OCI-M1 (cell line): ENCODE results near the gene CCL26.

ENCODE experiments used
- DNase-seq: peaks from one replicate; lab custom pipeline; 2025; lab: John Stamatoyannopoulos, UW

The CCL26 gene, protein sequence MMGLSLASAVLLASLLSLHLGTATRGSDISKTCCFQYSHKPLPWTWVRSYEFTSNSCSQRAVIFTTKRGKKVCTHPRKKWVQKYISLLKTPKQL

GRCh38 chr7:75772081-75773077 is at the start of gene CCL26:
TSS of gene CCL26 (minus strand) at chr7:75772211. CDS start at chr7:75772176, 35 bp downstream.
- DNase-seq = no peak

DNA sequence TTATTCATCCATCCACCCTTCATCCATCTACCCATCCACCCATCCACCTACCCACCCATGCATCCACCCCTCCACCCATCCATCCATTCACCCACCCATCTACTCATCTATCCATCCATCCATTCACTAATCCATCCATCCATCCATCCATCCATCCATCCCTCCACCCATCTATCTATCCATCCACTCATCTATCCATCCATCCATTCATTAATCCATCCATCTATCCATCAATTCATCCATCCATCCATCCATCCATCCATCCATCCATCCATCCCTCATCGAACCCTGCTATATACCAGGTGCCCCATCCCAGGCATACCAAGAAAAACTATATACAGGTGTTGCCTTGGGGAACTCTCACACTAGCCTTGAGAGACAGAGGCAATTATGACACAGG is 48.7 kb upstream of the CCL26 start:
- no peak for DNase-seq

DNA sequence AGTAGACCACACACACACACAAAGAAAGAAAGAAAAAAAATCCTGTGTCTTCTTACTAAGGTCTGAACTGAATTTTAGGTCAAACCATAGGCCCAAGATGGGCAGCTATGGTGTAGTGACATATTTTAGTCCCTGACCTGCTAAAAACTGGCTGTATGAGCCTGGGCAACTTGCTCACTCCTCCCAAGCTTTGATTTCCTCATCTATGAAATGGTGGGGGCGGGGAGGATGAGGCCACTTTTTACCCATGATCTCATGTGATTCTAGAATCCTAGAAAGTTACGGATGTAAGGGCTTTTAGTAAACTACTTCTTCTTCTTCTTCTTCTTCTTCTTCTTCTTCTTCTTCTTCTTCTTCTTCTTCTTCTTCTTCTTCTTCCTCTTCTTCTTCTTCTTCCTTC is 47.7 kb upstream of the CCL26 start:
- peak; percentile 28 for DNase-seq

DNA sequence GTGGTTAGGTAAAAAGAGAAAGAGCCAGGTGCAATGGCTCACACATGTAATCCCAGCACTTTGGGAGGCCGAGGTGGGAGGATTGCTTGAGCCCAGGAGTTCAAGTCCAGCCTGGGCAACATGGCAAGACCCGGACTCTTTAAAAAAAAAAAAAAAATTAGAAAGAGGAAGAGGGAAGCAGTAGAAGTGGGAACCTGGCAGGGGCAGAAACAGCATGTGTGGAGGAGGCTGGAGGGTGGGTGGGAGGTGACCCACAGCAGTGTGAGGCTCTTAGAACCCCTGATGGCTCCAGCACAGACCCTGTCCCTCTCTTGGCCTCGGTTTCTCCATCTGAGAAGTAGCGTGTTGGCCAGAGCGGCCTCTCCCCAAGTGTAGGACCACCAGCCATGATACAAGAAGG is 46.5 kb upstream of the CCL26 start:
- no peak for DNase-seq

- DNase-seq = no peak
Observed at GRCh38 chr7:75817116-75817515, 45.1 kb upstream of the CCL26 start.

GRCh38 chr7:75815418-75816064 is 43.5 kb upstream of the CCL26 start:
- no peak for DNase-seq

GRCh38 chr7:75814407-75814947 is 42.5 kb upstream of the CCL26 start:
- DNase-seq = no peak

DNA sequence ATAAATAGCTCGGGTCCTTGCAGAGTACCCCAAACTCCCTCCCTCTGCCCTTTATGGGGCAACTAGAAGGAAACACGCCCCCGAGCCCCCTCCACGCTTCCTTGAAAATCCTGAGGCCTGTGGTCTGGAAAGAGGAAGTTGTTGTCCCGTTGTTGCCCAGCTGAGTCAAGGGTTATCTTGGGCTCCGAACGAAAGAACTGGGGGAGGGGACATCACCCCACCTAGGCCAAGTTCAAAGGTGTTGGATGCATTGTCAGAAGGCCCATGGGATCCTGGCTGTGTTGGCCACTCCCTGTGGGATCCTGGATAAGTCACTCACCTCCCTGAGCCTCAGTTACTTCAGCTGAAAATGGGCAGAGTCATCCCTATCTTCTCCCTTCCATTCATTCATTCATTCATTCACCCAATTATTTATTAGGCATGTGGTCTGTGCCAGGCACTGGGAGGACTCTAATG is 41.8 kb upstream of the CCL26 start, which contains the start of gene CCL24:
Gene CCL24 (minus strand): TSS at position 26 of the 456 bp plus-strand sequence. CDS start 91 bp downstream, outside the sequence.
- peak; percentile 82 for DNase-seq

GRCh38 chr7:75813084-75813483 is 41.1 kb upstream of the CCL26 start:
- DNase-seq = no peak

DNA sequence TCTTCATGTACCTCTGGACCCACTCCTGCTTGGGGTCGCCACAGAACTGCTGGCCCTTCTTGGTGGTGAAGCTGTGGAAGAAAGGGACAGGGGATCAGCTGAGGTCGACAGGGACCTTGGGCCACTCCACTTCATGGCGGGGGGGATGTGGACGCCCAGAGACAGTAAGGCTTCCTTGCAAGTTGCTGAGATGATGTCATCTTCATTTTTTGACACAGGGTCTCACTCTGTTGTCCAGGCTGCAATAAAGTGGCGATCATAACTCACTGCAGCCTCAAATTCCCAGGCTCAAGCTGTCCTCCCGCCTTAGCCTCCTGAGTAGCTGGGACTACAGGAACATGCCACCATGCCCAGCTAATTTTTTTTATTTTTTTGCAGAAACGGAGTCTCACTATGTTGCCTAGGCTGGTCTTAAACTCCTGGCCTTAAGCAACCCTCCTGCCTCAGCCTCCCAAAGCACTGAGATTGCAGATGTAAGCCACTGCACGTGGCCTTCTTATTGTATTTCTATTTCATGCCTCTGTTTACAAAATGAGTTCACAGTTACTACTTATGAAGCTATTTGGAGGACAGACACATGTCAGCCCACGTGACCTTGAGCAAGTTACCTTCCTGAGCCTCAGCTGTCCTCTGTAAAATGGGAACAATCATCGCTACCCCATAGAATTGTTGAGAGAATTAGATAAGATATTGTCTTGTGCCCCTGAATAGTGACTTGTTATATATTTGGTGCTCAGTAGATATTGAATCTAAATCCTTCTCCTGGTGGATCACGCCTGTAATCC is 40.1 kb upstream of the CCL26 start:
- DNase-seq = no peak

DNA sequence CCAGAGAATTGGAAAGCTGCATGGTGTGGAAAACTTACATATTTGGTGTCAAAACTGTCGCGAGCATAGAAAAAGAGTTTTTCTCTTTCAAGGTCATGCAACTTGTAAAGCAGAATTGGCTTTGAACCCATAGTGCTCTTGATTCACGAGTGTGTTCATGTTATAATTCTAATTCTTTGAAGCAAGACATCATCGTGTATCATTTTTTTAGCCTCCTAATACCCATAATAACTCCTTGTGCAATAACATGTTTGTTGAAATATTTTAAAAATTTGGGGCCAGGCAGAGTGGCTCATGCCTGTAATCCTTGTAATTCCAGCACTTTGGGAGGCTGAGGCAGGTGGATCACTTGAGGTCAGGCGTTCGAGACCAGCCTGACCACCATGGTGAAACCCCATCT is 37.4 kb upstream of the CCL26 start:
- DNase-seq = no peak

- no peak for DNase-seq
Observed at GRCh38 chr7:75808106-75808505, 36.1 kb upstream of the CCL26 start.

DNA sequence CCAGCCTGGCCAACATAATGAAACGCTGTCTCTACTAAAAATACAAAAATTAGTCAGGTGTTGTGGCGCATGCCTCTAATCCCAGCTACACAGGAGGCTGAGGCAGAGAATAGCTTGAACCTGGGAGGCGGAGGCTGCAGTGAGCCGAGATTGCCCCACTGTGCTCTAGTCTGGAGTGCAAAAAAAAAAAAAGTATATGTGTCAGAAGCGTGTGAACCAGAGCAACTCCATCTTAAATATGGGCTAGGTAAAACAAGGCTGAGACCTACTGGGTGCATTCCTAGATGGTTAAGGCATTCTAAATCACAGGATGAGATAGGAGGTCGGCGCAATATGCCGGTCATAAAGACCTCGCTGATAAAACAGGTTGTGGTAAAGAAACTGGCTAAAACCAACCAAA is 35.4 kb upstream of the CCL26 start:
- no peak for DNase-seq

DNA sequence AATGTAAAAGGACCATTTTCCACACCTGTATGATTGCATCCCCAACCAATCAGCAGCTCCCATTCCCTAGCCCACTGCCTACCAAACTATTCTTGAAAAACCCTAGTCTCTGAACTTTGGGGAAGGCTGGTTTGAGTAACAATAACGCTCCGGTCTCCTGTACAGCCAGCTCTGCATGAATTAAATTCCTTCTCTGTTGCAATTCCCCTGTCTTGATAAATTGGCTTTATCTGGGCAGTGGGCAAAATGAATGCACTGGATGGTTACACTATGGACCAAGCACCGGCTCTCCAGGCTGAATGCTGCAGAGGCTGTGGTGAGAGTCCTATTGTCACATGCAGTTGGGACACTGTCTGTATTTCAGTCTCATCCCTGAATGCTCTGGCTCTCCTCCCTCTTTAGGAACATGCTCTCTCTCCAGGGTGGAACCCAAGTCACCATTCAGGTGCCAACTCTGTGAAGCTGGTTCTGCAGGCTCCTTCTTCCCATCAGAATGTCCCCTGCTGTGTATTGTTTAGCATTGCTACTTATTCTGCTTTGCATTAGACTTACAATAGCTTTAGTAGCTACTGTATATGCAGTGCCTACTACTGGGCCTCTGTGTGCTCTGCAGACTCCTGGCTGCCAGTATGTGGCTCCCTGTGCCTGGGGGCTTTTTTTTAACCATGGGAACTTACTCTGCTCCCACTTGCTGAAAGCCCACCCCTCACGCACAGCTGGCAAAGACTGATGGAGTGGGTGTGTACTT is 34.7 kb upstream of the CCL26 start:
- no peak for DNase-seq

DNA sequence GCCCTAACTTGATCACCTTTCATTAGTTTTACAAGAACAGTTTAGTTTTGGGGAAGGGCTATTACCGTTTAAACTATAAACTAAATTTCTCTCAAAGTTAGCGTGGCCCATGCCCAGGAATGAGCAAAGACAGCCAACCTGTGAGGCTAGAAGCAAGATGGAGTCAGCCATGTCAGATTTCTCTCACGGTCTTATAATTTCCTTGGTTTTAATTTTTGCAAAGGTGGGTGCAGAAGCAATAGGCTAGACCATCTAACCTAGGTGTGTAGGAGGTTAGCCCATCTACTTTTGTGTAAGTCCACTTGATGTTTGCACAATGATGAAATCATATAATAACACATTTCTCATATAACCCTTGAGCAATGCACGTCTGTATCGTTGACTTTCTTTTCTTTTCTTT is 32.7 kb upstream of the CCL26 start:
- no peak for DNase-seq

GRCh38 chr7:75804004-75804403 is 32.0 kb upstream of the CCL26 start:
- DNase-seq = peak; percentile 38

- no peak for DNase-seq
Observed at GRCh38 chr7:75802552-75802821, 30.5 kb upstream of the CCL26 start.

- peak; percentile 47 for DNase-seq
Observed at GRCh38 chr7:75798770-75799169, 26.8 kb upstream of the CCL26 start.

DNA sequence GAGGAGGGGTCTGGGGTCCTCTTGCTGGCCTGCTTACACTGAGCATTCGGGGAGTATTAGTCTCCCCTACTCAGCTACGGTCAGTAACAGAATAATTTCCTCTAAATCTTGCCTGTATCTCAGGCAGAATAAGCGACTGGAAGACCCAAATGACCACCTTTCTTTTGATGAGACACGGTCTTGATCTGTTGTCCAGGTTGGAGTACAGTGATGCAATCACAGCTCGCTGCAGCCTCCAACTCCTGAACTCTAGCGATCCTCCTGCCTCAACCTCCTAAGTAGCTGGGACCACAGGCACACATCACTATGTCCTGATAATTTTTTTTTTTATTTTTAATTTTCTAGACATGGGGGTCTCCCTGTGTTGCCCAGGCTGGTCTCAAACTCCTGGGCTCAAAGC is 24.4 kb upstream of the CCL26 start:
- no peak for DNase-seq

DNA sequence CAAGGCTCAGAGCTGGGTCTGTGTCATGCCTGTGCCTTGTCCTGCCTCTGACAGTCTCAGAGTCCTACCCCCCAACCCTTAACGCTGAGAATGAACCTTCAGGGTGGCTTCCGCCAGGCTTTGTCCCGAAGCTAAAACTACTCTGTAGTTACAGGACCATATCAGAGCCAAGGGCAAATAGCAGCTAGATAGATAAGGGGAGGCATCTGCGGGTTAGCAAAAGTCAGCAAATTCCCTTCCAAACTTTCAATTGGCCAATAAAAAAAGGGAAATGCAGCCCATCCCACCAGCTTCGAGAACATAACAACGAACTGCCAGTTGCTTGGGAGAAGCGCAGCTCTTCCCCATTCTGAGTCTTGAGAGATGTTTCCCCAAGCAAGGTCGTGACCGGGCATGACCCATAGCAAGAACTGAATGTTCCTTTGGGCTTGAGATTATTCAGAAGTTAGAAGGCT is 23.8 kb upstream of the CCL26 start:
- DNase-seq = peak; percentile 92

DNA sequence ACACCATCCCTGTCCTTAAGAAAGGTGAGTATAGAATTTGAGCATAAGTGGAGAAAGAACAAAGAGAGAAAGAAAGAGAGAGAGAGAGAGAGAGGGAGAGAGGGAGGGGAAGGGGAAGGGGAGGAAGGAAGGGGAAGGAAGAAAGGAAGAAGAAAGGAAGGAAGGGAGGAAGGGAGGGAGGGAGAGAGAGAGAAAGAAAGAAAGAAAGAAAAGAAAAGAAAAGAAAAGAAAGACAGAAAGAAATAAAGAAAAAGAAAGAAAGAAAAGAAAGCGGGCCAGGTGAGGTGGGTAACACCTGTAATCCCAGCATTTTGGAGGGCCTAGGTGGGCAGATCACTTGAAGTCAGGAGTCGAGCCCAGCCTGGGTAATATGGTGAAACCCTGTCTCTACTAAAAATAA is 21.7 kb upstream of the CCL26 start:
- no peak for DNase-seq
